Superior temporal gyrus (tissue), 1 donor: ENCODE data around the gene COL4A2.
"Not testable (repeated sequence)": the region's sequence is repeated elsewhere in the genome, so short reads cannot be mapped to it uniquely, and the experiment has no call there.

Experiments
- DNase-seq: peaks from one replicate; pipeline ENCODE4 v3.0.0-alpha.2; 2016; ENCODE audit errors: extremely low spot score

Gene COL4A2

GRCh38 chr13:110496281-110496680, 189.2 kb downstream of the COL4A2 start:
- DNase-seq: no peak

GRCh38 chr13:110497003-110497402, 189.9 kb downstream of the COL4A2 start:
- no peak for DNase-seq

- not testable (repeated sequence) for DNase-seq
These were observed 190.8 kb downstream of the COL4A2 start for GRCh38 chr13:110497896-110498295.

GRCh38 chr13:110498327-110498726, 191.2 kb downstream of the COL4A2 start:
- no peak for DNase-seq

- no peak for DNase-seq
These were observed 191.7 kb downstream of the COL4A2 start for GRCh38 chr13:110498765-110499164.

- no peak for DNase-seq
These were observed 192.7 kb downstream of the COL4A2 start for GRCh38 chr13:110499621-110500281.

GRCh38 chr13:110500341-110500740, 193.3 kb downstream of the COL4A2 start:
- DNase-seq: no peak

GRCh38 chr13:110501188-110501587, 194.1 kb downstream of the COL4A2 start:
- no peak for DNase-seq

GRCh38 chr13:110503037-110503901, 196.2 kb downstream of the COL4A2 start:
- DNase-seq: no peak

GRCh38 chr13:110503979-110504499, 197.0 kb downstream of the COL4A2 start:
- DNase-seq: no peak

GRCh38 chr13:110505594-110505993, 198.5 kb downstream of the COL4A2 start:
- no peak for DNase-seq

GRCh38 chr13:110506396-110506795, 199.3 kb downstream of the COL4A2 start:
- DNase-seq: no peak

GRCh38 chr13:110506859-110507566, 199.9 kb downstream of the COL4A2 start:
- no peak for DNase-seq

GRCh38 chr13:110507678-110508381, 200.7 kb downstream of the COL4A2 start:
- DNase-seq: no peak

GRCh38 chr13:110509478-110509926, 202.4 kb downstream of the COL4A2 start:
- no peak for DNase-seq

- DNase-seq: no peak
These were observed 203.1 kb downstream of the COL4A2 start for GRCh38 chr13:110509971-110510786.

GRCh38 chr13:110511509-110512181, 204.6 kb downstream of the COL4A2 start:
- DNase-seq: no peak

GRCh38 chr13:110512198-110512740, 205.2 kb downstream of the COL4A2 start:
- DNase-seq: no peak

GRCh38 chr13:110516500-110516899, 209.4 kb downstream of the COL4A2 start:
- DNase-seq: no peak
